HepG2 (cell line): ENCODE data around the gene VWA1. TPM values are rescaled to one million over a fixed set of nuclear protein-coding genes. Genes with fewer than 3 reads are reported as not detected.

Source experiments
- HCFC1 ChIP-seq: fragments of 150-350 bp; IDR thresholded peaks from 2 replicates; pipeline ENCODE4 v1.6.1; 2014; ENCODE audit warnings: low read depth, low read length
- RBFOX2 ChIP-seq: fragments of 200-400 bp; formaldehyde crosslinking; IDR thresholded peaks from 2 replicates; pipeline ENCODE4 v1.6.1; 2017; ENCODE audit warnings: low read depth, mild to moderate bottlenecking, low read length
- RBM22 ChIP-seq: fragments of 200-400 bp; formaldehyde crosslinking; optimal IDR thresholded peaks from 2 replicates; pipeline ENCODE3; 2017; ENCODE audit warnings: mild to moderate bottlenecking, low read length, moderate library complexity
- ZBTB25 ChIP-seq: IDR thresholded peaks from 2 replicates; pipeline ENCODE4 v1.6.1; 2018; ENCODE audit warnings: missing genetic modification reagents
- ZBTB7A ChIP-seq: sonication (generic); formaldehyde crosslinking; IDR thresholded peaks from 2 replicates; pipeline ENCODE4 v1.8.0; 2022; ENCODE audit warnings: mild to moderate bottlenecking, missing genetic modification reagents
- ZIK1 ChIP-seq: sonication (generic); formaldehyde crosslinking; IDR thresholded peaks from 2 replicates; pipeline ENCODE4 v1.5.0; 2020; ENCODE audit warnings: mild to moderate bottlenecking, low read depth, missing genetic modification reagents, borderline replicate concordance
- ZNF207 ChIP-seq: fragments of 450-650 bp; IDR thresholded peaks from 2 replicates; pipeline ENCODE4 v1.6.1; 2016; ENCODE audit warnings: antibody characterized with exemption, borderline replicate concordance
- ZNF235 ChIP-seq: sonication (generic); formaldehyde crosslinking; IDR thresholded peaks from 2 replicates; pipeline ENCODE4 v1.8.1; 2023; ENCODE audit warnings: mild to moderate bottlenecking, missing genetic modification reagents, borderline replicate concordance
- ZNF280B ChIP-seq: sonication (generic); formaldehyde crosslinking; IDR thresholded peaks from 2 replicates; pipeline ENCODE4 v1.5.0; 2020; ENCODE audit warnings: missing genetic modification reagents, mild to moderate bottlenecking, borderline replicate concordance
- ZNF572 ChIP-seq: sonication (generic); formaldehyde crosslinking; IDR thresholded peaks from 2 replicates; pipeline ENCODE4 v1.5.1; 2020; ENCODE audit warnings: mild to moderate bottlenecking, missing genetic modification reagents
- ZNF644 ChIP-seq: IDR thresholded peaks from 2 replicates; pipeline ENCODE4 v1.6.1; 2016; ENCODE audit warnings: low read depth
- polyA plus RNA-seq, 8 experiments: library from polyadenylated mRNA; depleted of rRNA in 3 of 8; stranded (reverse) in 7 of 8; unstranded in 1 of 8; fragments of >200 nt; fragmentation: Illumina TruSeq in 4 of 8; extraction: Trizol in 4 of 8; gene quantifications; 2 replicates each; pipeline versions ENCODE4 v1.2.1 to v1.2.3, GENCODE V29; 2011 to 2016; ENCODE audit warnings: low read depth in 4 of 8, missing spikeins in 1 of 8, mixed read lengths in 1 of 8; ENCODE audit not compliant: insufficient read depth in 1 of 8
- total RNA-seq, 5 experiments: library from RNA; depleted of rRNA; stranded (reverse); fragments of >200 nt; fragmentation: Illumina TruSeq; extraction: Trizol; gene quantifications; 2 replicates each; pipeline ENCODE4 v1.2.3, GENCODE V29; 2016; ENCODE audit warnings: low read depth in 1 of 5

Gene VWA1
- total and polyA plus RNA-seq, 2 of the 13 experiments (the other 11 are each of a cell fraction or from before 2014, with no cell fraction given) = 40.9 to 57.5 TPM

GRCh38 chr1:1401457-1402010 is 34.0 kb upstream of the VWA1 start (continued):
- TF ChIP-seq ZBTB25 (CRISPR knock-in tag) (no peak), ZIK1 (no peak), RBM22 (peak; percentile 10), HCFC1 (no peak), ZNF644 (CRISPR knock-in tag) (no peak), ZNF280B (CRISPR knock-in tag) (no peak), ZNF572 (no peak), ZNF207 (no peak), ZNF235 (CRISPR knock-in tag) (0 out of 2 replicates have a peak, but pooled peaks have one; percentile 26), RBFOX2 (0 out of 2 replicates have a peak, but pooled peaks have one; percentile 27), ZBTB7A (CRISPR knock-in tag) (no peak)
- TF ChIP-seq, all 625 proteins: peak for 7
